SK-MEL-5 (cell line): ENCODE measurements around the gene ACOXL. TPM values are rescaled to one million over a fixed set of nuclear protein-coding genes. Genes with fewer than 3 reads are reported as not detected.
A peak's percentile ranks its signal among the peaks of the same experiment; 100 is the strongest.

Experiments used
- DNase-seq: peaks from one replicate; pipeline ENCODE4 v3.0.0-alpha.2; 2016; ENCODE audit warnings: low read depth, low spot score
- in situ Hi-C: cut with HindIII; loops from 2 replicates; pipeline ENCODE4 v1.10.0; 2016; ENCODE audit warnings: low sequenced_read_pairs, high pct_unique_total_duplicates, low pct_unique_long_range_greater_than_20kb
- total RNA-seq: library from RNA; depleted of rRNA; stranded (reverse); fragments of >200 nt; shearing (Covaris generic); gene quantifications from 2 replicates; pipeline ENCODE4 v1.2.3, GENCODE V29; 2014

The ACOXL gene
- total RNA-seq, 1 experiment from 2014 or later: not detected

- no peak for DNase-seq
- in situ Hi-C loops: no loop called here
These were observed 12.7 kb downstream of the ACOXL start for GRCh38 chr2:110745048-110745447.

- in situ Hi-C loops: no loop called here
- DNase-seq: no peak
These were observed 14.5 kb downstream of the ACOXL start for GRCh38 chr2:110746586-110747521.

GRCh38 chr2:110747522-110748488, 15.4 kb downstream of the ACOXL start:
- in situ Hi-C loops: no loop called here
- no peak for DNase-seq

GRCh38 chr2:110748489-110748867, 16.1 kb downstream of the ACOXL start:
- no peak for DNase-seq
- in situ Hi-C loops: no loop called here

GRCh38 chr2:110751642-110752041, 19.3 kb downstream of the ACOXL start:
- in situ Hi-C loops: no loop called here
- DNase-seq: no peak

DNA sequence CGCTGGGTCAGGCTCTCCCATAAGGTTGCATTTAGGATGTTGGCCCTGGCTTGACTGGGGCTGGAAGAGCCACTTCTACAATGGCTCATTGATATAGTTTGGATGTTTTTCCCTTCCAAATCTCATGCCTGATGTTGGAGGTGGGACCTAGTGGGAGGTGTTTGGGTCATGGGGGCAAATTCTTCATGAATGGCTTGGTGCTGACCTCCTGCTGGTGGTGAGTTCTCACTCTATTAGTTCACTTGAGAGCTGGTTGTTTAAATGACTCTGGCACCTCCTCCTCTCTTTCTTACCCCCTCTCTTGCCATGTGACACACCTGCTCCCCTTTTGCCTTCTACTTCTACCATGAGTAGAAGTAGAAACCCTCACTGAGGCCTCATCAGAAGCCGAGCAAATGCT, 20.5 kb downstream of the ACOXL start:
- no peak for DNase-seq
- in situ Hi-C loops: no loop called here

DNA sequence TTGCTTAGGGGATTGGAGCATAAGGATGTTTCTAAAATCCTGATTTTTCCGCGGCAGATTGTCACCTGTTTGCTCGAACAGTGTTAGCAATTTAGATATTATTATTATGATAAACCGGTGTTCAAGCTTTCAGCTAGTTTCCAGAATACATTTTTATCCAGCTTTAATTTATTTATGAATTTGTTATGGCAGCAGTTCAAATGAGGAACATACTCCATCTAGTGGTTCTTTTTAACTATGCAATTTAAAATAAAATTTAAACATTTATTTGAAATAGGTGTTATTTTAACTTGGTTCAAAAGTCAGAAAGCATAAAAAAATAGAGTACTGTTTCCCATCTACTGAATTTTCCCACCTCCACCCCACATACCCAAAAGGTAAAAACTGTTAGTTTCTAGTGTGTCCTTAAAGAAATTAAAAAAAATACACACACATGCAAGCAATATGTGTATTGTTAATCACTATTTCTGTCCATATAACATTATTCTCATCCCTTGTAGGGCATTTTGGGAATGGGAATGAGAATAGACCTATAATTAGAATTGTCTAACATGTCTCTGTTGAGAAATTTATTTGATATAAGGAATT, 23.2 kb downstream of the ACOXL start:
- in situ Hi-C loops: no loop called here
- DNase-seq: peak; percentile 26

- in situ Hi-C loops: no loop called here
- DNase-seq: no peak
These were observed 27.0 kb downstream of the ACOXL start for GRCh38 chr2:110759411-110759810.

DNA sequence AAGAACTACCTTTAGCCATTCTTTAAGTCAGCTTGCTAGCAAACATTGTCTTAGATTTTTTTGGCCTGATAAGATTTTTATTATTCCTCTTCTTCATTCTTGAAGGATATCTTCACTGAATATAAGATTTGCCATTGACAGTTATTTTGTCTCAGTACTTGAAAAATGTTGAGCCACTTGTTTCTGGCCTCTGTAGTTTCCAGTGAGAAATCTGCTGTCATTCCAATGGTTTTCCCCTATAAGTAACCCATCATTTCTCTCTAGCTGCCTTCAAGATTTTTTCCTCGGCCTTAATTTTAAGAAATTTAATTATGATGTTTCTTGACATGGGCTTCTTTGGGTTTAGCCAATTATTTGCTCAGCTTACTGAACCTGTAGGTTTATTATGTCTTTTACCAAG, 32.6 kb downstream of the ACOXL start:
- no peak for DNase-seq
- in situ Hi-C loops: no loop called here

DNA sequence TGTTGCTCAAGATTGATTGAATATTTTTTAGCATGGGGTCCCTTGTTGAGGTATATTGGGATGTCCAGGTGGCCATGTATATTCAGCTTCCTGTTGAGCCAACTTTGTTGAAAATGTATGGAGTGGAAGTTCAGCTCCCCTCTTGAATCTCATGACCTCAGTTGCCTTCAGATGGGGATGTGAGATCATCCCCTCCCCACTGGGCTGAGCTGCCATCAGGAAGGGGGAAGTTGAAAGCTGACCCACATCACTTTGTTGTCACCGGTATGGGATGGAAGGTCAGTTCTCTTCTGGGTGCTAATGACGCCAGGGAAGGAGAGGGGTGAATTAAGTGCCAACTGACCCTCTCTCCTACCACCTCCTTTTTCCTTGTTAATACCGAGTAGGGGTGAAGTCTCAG, 33.9 kb downstream of the ACOXL start:
- no peak for DNase-seq
- in situ Hi-C loops: no loop called here

DNA sequence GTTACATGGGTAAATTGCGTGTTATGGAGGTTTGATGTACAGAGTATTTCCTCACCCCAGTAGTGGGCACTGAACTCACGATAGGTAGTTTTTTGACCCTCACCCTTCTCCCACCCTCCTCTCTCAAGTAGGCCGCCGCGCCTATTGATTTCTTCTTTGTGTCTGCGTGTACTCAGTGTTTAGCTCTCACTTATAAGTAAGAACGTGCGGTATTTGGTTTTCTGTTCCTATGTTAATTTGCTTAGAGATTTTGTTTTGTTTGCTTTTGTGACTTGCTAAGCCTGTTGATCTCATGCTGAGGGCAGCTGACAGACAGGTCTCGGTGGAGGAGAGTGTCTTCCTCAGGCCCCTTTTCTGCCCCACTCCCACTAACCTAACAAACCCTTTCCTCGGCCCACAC, 36.2 kb downstream of the ACOXL start:
- in situ Hi-C loops: no loop called here
- DNase-seq: no peak

GRCh38 chr2:110770404-110770958, 38.1 kb downstream of the ACOXL start:
- no peak for DNase-seq
- in situ Hi-C loops: no loop called here

GRCh38 chr2:110770959-110771431, 38.6 kb downstream of the ACOXL start:
- DNase-seq: peak; percentile 6
- in situ Hi-C loops: no loop called here

- no peak for DNase-seq
- in situ Hi-C loops: no loop called here
These were observed 39.4 kb downstream of the ACOXL start for GRCh38 chr2:110771547-110772382.

DNA sequence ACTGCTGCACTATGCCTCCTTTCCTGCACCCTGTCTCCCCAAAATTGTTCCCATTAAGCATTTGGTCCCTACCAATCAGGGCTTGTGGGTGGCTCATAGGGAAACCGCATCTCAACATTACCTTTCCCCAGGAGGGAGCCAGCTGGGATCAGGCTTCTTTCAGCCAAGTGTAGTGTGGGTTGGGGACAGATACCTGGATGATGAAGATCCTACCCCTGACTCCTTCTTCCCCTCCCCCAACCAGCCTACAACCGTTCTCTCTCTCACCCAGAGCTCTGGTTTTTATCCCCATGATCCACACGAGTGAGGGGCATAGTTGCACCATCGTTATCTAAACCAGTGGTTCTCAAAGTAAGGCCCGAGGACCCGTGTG, 40.0 kb downstream of the ACOXL start:
- no peak for DNase-seq
- in situ Hi-C loops: no loop called here

- DNase-seq: no peak
These were observed 41.1 kb downstream of the ACOXL start for GRCh38 chr2:110773401-110773921.

DNA sequence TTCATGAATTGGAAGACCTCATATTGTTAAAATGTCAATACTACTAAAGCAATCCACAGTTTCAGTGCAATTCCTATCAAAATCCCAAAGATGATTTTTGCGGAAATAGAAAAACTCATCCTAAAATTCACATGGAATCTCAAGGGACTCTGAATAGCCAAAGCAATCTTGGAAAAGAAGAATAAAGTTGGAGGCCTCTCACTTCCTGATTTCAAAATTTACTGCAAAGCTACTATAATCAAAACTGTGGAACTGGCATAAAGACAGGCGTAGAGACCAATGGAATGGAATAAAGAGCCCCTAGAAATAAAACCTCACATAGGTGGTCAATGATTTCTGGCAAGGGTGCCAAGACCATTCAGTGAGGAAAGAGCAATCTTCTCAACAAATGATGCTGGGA, 42.3 kb downstream of the ACOXL start:
- DNase-seq: no peak
- in situ Hi-C loops: no loop called here

More at GRCh38 chr2:110773401-110773921, 41.1 kb downstream of the ACOXL start:
- in situ Hi-C loops: no loop called here
